ENCODE results near the gene DZIP1. TPM values are rescaled to one million over a fixed set of nuclear protein-coding genes. Genes with fewer than 3 reads are reported as not detected.
"Not testable (repeated sequence)": the region's sequence is repeated elsewhere in the genome, so short reads cannot be mapped to it uniquely, and the experiment has no call there.

Gene DZIP1
- polyA plus RNA-seq (2011; rRNA removed), result 30.5 and 32.9 TPM in 2 replicates
- polyA minus RNA-seq (2011; rRNA and poly(A)+ RNA removed), result 22.0 and 24.2 TPM in 2 replicates

DNA sequence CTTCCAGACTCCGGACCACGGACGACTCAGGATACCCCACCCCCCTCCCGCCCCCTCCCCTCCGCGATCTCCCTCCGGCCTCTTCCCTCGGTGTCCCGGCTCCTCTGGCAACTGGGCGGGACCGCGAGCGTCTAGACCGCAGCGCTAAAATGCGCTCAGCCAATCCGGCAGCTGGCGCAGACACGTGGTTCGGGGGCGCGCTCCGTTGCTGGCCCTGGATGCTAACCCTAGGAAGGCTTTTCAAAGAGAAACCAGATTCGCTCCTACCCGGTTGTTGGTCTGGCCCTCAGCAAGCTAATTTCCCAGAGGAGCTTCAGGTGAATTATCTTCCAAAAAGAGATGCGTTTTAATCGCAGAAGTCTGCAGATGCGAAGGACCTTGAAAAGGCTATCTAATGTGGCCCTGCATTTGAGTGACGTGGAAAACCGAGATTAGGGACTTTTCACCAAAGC lies at the start of gene DZIP1:
DZIP1 (minus strand) TSS at position 106 of the 452 bp plus-strand sequence. CDS start 2,677 bp downstream, outside the sequence.
- peak; percentile 64 for DNase-seq (ENCODE audit: low read depth, low spot score)
- POLR2A ChIA-PET, result interaction anchor here (0.6 to 3.4 kb wide), 5 partner anchors 17 to 414 kb away, joined by 3 to 23 read pairs (median 3); partner anchors contain the start of gene DNAJC3
- Histone ChIP-seq H3K9me3 (ENCODE audit: control insufficient read depth, insufficient read depth, low read length) (peaks cover 3% of the 10 kb centered on the region; the same call in 1 of the 2 replicates), H3K27me3 (ENCODE audit: control insufficient read depth, insufficient read depth, low read length) (no peaks in the 10 kb centered on the region), H3K4me3 (ENCODE audit: low read depth, low read length) (peak within 1 kb of the TSS; percentile 65), H3K27ac (ENCODE audit: low read depth, low read length) (peak within 1 kb of the TSS; percentile 65)
- CTCF ChIA-PET, result interaction anchor here (1.6 to 4.5 kb wide), 4 partner anchors 17 to 189 kb away, joined by 3 to 17 read pairs (median 14); no protein-coding TSS in a partner anchor
- TF ChIP-seq CTCF (IDR thresholded peaks at IDR 0.05; ENCODE audit: low read depth, low read length), result no peak

- H3K9me3 ChIP-seq (ENCODE audit: control insufficient read depth, insufficient read depth, low read length); H3K27ac ChIP-seq (ENCODE audit: low read depth, low read length); DNase-seq (ENCODE audit: low read depth, low spot score); H3K27me3 ChIP-seq (ENCODE audit: control insufficient read depth, insufficient read depth, low read length); POLR2A ChIA-PET; CTCF ChIA-PET; H3K4me3 ChIP-seq (ENCODE audit: low read depth, low read length): not testable (repeated sequence)
These were observed 46.5 kb upstream of the DZIP1 start for GRCh38 chr13:95690986-95691385.

- Histone ChIP-seq H3K9me3 (ENCODE audit: control insufficient read depth, insufficient read depth, low read length) (peaks cover 5% of the 10 kb centered on the region), H3K27ac (ENCODE audit: low read depth, low read length) (no peak overlapping the region), H3K27me3 (ENCODE audit: control insufficient read depth, insufficient read depth, low read length) (no peaks in the 10 kb centered on the region), H3K4me3 (ENCODE audit: low read depth, low read length) (no peak overlapping the region)
- POLR2A ChIA-PET, result interaction anchor here (1.4 kb wide), 1 partner anchor 13 kb away, joined by 5 read pairs; the partner anchor contains the start of gene DNAJC3
- no peak for TF ChIP-seq CTCF (IDR thresholded peaks at IDR 0.05; ENCODE audit: low read depth, low read length)
- DNase-seq (ENCODE audit: low read depth, low spot score), result no peak
- CTCF ChIA-PET, result no interaction called here
These were observed 45.0 kb upstream of the DZIP1 start for GRCh38 chr13:95689582-95689926.

- H3K4me3 ChIP-seq (ENCODE audit: low read depth, low read length); DNase-seq (ENCODE audit: low read depth, low spot score); CTCF ChIA-PET; H3K27ac ChIP-seq (ENCODE audit: low read depth, low read length); H3K27me3 ChIP-seq (ENCODE audit: control insufficient read depth, insufficient read depth, low read length); H3K9me3 ChIP-seq (ENCODE audit: control insufficient read depth, insufficient read depth, low read length): not testable (repeated sequence)
- POLR2A ChIA-PET, result interaction anchor here (1.0 to 1.1 kb wide), 2 partner anchors 9 to 14 kb away, joined by 3 read pairs; partner anchors contain the start of gene DNAJC3
These were observed 40.5 kb upstream of the DZIP1 start for GRCh38 chr13:95684960-95685359.

DNA sequence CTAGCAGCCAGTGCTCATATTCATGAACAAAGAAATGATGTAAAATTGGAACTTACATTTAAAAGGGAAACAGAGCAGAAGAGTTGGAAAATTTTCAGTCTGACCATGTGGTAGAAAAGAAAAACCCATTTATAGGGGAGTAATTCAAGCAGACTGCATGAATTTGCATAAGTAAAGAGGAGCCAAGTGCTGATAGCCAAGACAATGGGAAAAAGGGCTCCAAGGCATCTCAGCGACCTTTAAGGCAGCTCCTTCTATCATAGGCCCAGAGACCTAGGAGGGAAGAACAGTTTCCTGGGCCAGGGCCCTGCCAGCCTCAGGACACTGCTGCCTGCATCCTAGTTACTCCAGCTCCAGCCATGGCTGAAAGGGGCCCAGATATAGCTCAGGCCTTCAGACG lies 39.9 kb upstream of the DZIP1 start:
- DNase-seq (ENCODE audit: low read depth, low spot score), result no peak
- H3K27ac ChIP-seq (ENCODE audit: low read depth, low read length), result no peak overlapping the region
- no peaks in the 10 kb centered on the region for H3K27me3 ChIP-seq (ENCODE audit: control insufficient read depth, insufficient read depth, low read length)
- peaks cover 5% of the 10 kb centered on the region for H3K9me3 ChIP-seq (ENCODE audit: control insufficient read depth, insufficient read depth, low read length)
- POLR2A ChIA-PET, result interaction anchor here (1.0 kb wide), 1 partner anchor 8 kb away, joined by 3 read pairs; the partner anchor contains the start of gene DNAJC3
- no peak for TF ChIP-seq CTCF (IDR thresholded peaks at IDR 0.05; ENCODE audit: low read depth, low read length)
- no peak overlapping the region for H3K4me3 ChIP-seq (ENCODE audit: low read depth, low read length)
- CTCF ChIA-PET, result interaction anchor here (0.6 kb wide), 1 partner anchor 25 kb away, joined by 6 read pairs; no protein-coding TSS in a partner anchor

DNA sequence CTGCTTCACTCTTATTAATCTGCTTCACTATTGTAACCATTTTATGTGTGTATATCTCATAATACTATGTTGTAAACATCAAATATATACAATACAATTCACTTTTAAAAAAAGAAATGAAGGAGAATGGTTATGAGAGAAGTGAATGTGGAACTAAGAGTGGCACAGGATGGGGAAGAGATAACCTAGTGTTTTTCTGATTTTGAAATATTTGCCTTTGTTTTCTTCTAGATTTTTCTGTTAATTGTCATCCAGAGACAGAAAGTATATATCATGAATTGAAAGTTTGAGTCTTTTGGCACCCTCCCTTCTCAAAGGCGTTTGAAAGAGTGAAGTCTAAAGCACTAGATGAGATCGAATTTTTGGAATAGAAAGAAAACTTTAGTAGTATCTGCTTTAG lies 35.2 kb upstream of the DZIP1 start:
- Histone ChIP-seq H3K9me3 (ENCODE audit: control insufficient read depth, insufficient read depth, low read length) (0 out of 2 replicates have a peak, but pooled peaks cover 1% of the 10 kb centered on the region), H3K4me3 (ENCODE audit: low read depth, low read length) (no peak overlapping the region), H3K27me3 (ENCODE audit: control insufficient read depth, insufficient read depth, low read length) (no peaks in the 10 kb centered on the region), H3K27ac (ENCODE audit: low read depth, low read length) (no peak overlapping the region)
- CTCF ChIA-PET, result interaction anchor here (1.0 kb wide), 1 partner anchor 154 kb away, joined by 4 read pairs; no protein-coding TSS in a partner anchor
- no peak for TF ChIP-seq CTCF (IDR thresholded peaks at IDR 0.05; ENCODE audit: low read depth, low read length)
- POLR2A ChIA-PET, result no interaction called here
- no peak for DNase-seq (ENCODE audit: low read depth, low spot score)
